ENCODE data around the gene NRSN1. TPM values are rescaled to one million over a fixed set of nuclear protein-coding genes. Genes with fewer than 3 reads are reported as not detected.

NRSN1 gene
- total and polyA plus RNA-seq, 9 of the 15 experiments (the other 6 are each of a cell fraction or from before 2014, with no cell fraction given), result not detected

DNA sequence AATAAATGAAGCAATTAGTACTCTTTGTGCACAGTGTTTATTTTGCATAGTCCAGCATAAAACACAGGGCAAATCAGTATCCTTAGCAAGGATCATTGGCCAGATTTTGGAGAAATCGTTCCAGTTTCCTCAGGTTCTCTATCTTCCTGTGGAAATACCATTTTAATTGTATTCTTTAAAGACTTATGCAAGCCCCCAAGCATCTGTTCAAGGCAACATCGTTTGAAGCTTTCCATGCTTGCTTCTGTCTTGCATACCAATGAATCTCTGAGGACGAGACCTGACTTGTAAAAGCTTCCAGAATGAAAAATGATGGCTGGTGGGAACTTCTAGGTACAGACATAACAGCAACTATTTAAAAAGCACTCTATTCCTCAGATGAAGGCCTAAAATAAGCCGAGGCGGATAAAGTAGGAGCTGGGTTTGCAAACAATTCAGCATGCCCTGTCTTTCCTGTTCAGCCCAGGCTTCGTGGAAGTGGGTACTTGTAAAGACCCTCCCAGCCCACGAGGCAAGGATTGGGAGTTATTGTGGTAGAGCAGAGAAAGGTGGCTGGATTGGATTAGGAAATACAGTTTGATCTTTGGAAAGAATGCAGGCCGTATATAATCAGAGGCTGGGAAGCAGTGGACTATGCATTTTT, 21.6 kb downstream of the NRSN1 start:
- intact Hi-C loops (cut with micrococcal nuclease) (no loop called here), in situ Hi-C loops (cut with MboI) (no loop called here)
- FAIRE-seq, result no peak
- Histone ChIP-seq H3K9me3 (replicated peaks; ENCODE audit: control insufficient read depth, insufficient read depth, low read depth, low read length) (no peaks in the 10 kb centered on the region), H2AFZ (ENCODE audit: low read depth, low read length) (no peak overlapping the region), H3K27ac (ENCODE audit: extremely low read depth, low read depth, low read length) (no peak overlapping the region), H3K4me2 (ENCODE audit: insufficient read depth, low read length) (no peak overlapping the region), H4K20me1 (replicated peaks; ENCODE audit: control insufficient read depth, insufficient read depth, low read length) (no peaks in the 10 kb centered on the region), H3K9me1 (ENCODE audit: control insufficient read depth, insufficient read depth, low read length) (no peaks in the 10 kb centered on the region), H3K79me2 (ENCODE audit: control insufficient read depth, insufficient read depth, low read length) (no peaks in the 10 kb centered on the region), H3K36me3 (ENCODE audit: control insufficient read depth, insufficient read depth, low read length) (no peaks in the 10 kb centered on the region), H3K27me3 (ENCODE audit: control insufficient read depth in 2 of 2, insufficient read depth in 2 of 2, low read length in 2 of 2) (no peaks in the 10 kb centered on the region), H3K4me1 (replicated peaks in 1 of 2; ENCODE audit: control insufficient read depth in 2 of 2, insufficient read depth in 2 of 2, low read length in 2 of 2) (no peaks in the 10 kb centered on the region), H3K9ac (ENCODE audit: insufficient read depth in 1 of 2, low read depth in 2 of 2, low read length in 2 of 2) (no peak overlapping the region), H3K4me3 (no peak overlapping the region)
- DNase-seq (ENCODE audit: extremely low read depth in 1 of 4, low spot score in 3 of 4), result no peak
- WGBS (ENCODE audit: insufficient coverage, low coverage, missing lambda C conversion rate), result 1% methylated on average over 8 of the region's 8 CpGs
- no peak for ATAC-seq
- ChIA-PET CTCF (ENCODE audit: low intra/inter-chr PET ratio) (no interaction called here), POLR2A (no interaction called here)
- TF ChIP-seq FOXK2 (conservative IDR thresholded peaks at IDR 0.05 in 1 of 2, IDR thresholded peaks at IDR 0.05 in 1 of 2; ENCODE audit: low read depth in 2 of 2) (no peak), CHD1 (IDR thresholded peaks at IDR 0.05; ENCODE audit: low read length) (no peak), CBFA2T3 (IDR thresholded peaks at IDR 0.05) (no peak), KDM5B (IDR thresholded peaks at IDR 0.05; ENCODE audit: insufficient replicate concordance, low read depth, low read length) (no peak), ELF2 (CRISPR knock-in tag; IDR thresholded peaks at IDR 0.05) (no peak), ZNF12 (CRISPR knock-in tag; IDR thresholded peaks at IDR 0.05) (no peak), ZNF124 (CRISPR knock-in tag; IDR thresholded peaks at IDR 0.05) (no peak), IRF2 (CRISPR knock-in tag; IDR thresholded peaks at IDR 0.05) (no peak), HMGN3 (IDR thresholded peaks at IDR 0.05; ENCODE audit: borderline replicate concordance, extremely low read depth, insufficient read length, low read depth, low read length) (no peak), ZNF134 (CRISPR knock-in tag; conservative IDR thresholded peaks at IDR 0.05) (no peak), TAF7 (tag; IDR thresholded peaks at IDR 0.05) (no peak), NFIC (IDR thresholded peaks at IDR 0.05) (no peak)
- TF ChIP-seq, protein P1, sequence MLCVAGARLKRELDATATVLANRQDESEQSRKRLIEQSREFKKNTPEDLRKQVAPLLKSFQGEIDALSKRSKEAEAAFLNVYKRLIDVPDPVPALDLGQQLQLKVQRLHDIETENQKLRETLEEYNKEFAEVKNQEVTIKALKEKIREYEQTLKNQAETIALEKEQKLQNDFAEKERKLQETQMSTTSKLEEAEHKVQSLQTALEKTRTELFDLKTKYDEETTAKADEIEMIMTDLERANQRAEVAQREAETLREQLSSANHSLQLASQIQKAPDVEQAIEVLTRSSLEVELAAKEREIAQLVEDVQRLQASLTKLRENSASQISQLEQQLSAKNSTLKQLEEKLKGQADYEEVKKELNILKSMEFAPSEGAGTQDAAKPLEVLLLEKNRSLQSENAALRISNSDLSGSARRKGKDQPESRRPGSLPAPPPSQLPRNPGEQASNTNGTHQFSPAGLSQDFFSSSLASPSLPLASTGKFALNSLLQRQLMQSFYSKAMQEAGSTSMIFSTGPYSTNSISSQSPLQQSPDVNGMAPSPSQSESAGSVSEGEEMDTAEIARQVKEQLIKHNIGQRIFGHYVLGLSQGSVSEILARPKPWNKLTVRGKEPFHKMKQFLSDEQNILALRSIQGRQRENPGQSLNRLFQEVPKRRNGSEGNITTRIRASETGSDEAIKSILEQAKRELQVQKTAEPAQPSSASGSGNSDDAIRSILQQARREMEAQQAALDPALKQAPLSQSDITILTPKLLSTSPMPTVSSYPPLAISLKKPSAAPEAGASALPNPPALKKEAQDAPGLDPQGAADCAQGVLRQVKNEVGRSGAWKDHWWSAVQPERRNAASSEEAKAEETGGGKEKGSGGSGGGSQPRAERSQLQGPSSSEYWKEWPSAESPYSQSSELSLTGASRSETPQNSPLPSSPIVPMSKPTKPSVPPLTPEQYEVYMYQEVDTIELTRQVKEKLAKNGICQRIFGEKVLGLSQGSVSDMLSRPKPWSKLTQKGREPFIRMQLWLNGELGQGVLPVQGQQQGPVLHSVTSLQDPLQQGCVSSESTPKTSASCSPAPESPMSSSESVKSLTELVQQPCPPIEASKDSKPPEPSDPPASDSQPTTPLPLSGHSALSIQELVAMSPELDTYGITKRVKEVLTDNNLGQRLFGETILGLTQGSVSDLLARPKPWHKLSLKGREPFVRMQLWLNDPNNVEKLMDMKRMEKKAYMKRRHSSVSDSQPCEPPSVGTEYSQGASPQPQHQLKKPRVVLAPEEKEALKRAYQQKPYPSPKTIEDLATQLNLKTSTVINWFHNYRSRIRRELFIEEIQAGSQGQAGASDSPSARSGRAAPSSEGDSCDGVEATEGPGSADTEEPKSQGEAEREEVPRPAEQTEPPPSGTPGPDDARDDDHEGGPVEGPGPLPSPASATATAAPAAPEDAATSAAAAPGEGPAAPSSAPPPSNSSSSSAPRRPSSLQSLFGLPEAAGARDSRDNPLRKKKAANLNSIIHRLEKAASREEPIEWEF (CRISPR knock-in tag; IDR thresholded peaks at IDR 0.05), result no peak
- TF ChIP-seq, protein P2, sequence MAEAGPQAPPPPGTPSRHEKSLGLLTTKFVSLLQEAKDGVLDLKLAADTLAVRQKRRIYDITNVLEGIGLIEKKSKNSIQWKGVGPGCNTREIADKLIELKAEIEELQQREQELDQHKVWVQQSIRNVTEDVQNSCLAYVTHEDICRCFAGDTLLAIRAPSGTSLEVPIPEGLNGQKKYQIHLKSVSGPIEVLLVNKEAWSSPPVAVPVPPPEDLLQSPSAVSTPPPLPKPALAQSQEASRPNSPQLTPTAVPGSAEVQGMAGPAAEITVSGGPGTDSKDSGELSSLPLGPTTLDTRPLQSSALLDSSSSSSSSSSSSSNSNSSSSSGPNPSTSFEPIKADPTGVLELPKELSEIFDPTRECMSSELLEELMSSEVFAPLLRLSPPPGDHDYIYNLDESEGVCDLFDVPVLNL (CRISPR knock-in tag; IDR thresholded peaks at IDR 0.05; ENCODE audit: low read depth), result no peak
- BruUV-seq (replicated peaks), result no TSS peak

Data from K562 (cell line).